ENCODE measurements around the gene CARD6. TPM values are rescaled to one million over a fixed set of nuclear protein-coding genes. Genes with fewer than 3 reads are reported as not detected.
A peak's percentile ranks its signal among the peaks of the same experiment; 100 is the strongest.
"Not testable (repeated sequence)": the region's sequence is repeated elsewhere in the genome, so short reads cannot be mapped to it uniquely, and the experiment has no call there.

Gene CARD6
- total RNA-seq, 3 donors from 2014 or later, result 0.76 to 1.7 (median 0.84) TPM

DNA sequence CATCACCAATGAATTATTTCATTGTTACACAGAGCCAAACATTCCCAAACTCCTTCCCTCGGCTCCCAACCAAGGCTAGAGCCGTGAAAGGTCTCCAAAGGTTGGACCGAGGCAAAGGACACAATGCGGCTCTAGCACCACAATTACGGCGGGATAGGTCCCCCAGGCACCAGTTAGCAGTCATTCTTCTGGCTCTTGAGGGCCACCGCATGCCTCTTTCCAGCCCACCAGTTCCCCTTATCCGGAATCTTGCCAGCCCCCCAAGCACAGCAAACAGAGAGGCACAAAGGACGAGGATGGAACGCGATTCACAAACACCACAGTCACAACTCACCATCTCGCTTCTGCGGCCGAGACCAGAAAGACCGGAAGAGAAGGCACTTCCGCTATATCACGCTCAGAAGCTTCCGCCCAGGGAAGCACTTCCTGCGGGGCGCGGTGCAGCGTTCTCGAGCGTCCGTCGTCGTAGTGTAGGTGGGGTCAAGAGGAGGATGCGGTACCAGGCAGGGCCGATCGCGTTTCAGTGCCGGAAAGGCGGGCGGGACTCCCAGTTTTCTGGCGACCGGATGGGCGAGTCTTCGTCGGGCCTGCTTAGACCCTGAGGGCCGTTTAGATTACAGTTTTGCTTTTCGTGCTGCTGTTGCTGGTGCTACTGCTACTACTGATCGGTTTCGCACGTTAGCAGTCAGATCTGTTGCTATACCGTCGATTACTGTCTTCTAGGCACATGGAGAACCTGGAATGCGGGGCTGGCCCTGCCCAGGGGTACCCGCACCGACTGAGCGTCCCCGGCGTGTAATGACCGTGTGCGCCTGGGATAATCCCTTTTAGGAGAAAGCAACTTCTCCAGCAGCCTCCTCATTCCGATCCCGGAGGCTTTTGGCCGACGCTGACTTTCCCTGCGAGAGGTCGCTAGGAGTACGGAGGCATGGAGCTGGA, 6.0 kb upstream of the CARD6 start, which contains the start of gene RPL37:
RPL37 (minus strand) TSS at position 374 of the 939 bp plus-strand sequence; CDS start at position 337, 37 bp downstream.
- H3K27me3 Mint-ChIP-seq (ENCODE audit: low read depth), result no peaks in the 10 kb centered on the region
- H3K4me3 Mint-ChIP-seq, result peak within 1 kb of the TSS; percentile 97
- DNase-seq (peak; percentile 88), ATAC-seq (peak; percentile 89 to 91)
- no peaks in the 10 kb centered on the region for H3K9me3 Mint-ChIP-seq
- H3K36me3 Mint-ChIP-seq (ENCODE audit: insufficient read depth), result peaks cover 47% of the 10 kb centered on the region
- peaks cover 41% of the 10 kb centered on the region for H3K4me1 Mint-ChIP-seq (ENCODE audit: low read depth)

DNA sequence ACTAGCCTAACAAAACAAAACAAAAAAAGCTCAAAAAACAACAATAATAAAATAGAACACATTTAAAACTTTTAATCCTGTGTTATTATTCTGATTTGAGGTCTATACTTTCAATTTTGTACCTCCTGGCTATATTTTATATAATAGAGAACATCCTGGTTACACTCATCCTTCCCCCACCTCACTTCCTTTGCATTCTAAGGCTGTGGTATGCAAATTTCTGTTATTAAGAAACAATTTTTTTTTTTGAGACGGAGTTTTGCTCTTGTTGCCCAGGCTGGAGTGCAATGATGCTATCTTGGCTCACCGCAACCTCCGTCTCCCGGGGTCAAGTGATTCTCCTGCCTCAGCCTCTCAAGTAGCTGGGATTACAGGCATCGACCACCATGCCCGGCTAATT, 3.1 kb upstream of the CARD6 start:
- H3K4me1 Mint-ChIP-seq (ENCODE audit: low read depth), result peaks cover 33% of the 10 kb centered on the region
- H3K9me3 Mint-ChIP-seq, result no peaks in the 10 kb centered on the region
- peaks cover 20% of the 10 kb centered on the region for H3K36me3 Mint-ChIP-seq (ENCODE audit: insufficient read depth)
- no peak for ATAC-seq
- no peak for DNase-seq
- H3K27me3 Mint-ChIP-seq (ENCODE audit: low read depth), result peaks cover under 1% of the 10 kb centered on the region
- no peak overlapping the region for H3K4me3 Mint-ChIP-seq

DNA sequence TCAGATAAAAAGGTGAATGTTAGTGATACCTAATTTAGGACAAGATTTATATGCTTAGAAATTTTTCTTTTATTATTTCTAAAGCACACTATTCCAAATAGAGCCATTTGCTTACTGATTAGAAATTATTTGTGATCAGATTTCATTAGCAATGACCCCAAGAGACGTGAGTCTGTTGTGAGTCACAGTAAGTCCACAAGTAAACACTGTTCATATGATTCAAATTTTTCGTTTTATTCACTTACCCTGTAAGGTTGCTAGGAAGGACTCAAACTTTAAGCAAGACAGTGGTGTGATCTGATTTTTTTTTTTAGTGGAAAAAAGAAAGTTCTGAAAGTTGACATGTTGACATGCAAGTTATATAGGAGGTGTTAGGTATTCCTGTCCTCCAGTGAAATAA, 1.2 kb downstream of the CARD6 start:
- DNase-seq (no peak), ATAC-seq (no peak)
- Mint-ChIP-seq H3K27me3 (ENCODE audit: low read depth) (peaks cover 11% of the 10 kb centered on the region), H3K4me3 (peak overlapping the region; percentile 88), H3K4me1 (ENCODE audit: low read depth) (peaks cover 25% of the 10 kb centered on the region), H3K9me3 (no peaks in the 10 kb centered on the region), H3K36me3 (ENCODE audit: insufficient read depth) (peaks cover 3% of the 10 kb centered on the region)

DNA sequence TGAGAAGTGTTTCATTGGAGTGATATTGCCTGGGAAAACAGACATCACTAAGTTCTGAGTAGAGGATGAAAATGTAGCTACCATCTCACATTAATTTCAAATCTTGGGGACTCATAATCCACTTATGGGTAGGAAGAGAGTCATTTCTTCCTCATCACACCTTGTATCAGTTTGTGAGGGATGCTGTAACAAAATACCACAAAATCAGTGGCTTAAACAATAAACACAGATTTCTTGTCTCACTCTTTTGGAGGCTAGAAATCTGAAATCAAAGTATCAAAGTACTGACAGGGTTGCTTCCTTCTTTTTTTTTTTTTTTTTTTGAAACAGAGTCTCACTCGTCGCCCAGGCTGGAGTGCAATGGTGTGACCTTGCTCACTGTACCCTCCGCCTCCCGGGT, 3.4 kb downstream of the CARD6 start:
- Mint-ChIP-seq H3K4me1 (ENCODE audit: low read depth) (peaks cover 24% of the 10 kb centered on the region), H3K27me3 (ENCODE audit: low read depth) (peaks cover 11% of the 10 kb centered on the region), H3K9me3 (no peaks in the 10 kb centered on the region), H3K36me3 (ENCODE audit: insufficient read depth) (peaks cover 3% of the 10 kb centered on the region), H3K4me3 (no peak overlapping the region)
- no peak for DNase-seq
- no peak for ATAC-seq

DNA sequence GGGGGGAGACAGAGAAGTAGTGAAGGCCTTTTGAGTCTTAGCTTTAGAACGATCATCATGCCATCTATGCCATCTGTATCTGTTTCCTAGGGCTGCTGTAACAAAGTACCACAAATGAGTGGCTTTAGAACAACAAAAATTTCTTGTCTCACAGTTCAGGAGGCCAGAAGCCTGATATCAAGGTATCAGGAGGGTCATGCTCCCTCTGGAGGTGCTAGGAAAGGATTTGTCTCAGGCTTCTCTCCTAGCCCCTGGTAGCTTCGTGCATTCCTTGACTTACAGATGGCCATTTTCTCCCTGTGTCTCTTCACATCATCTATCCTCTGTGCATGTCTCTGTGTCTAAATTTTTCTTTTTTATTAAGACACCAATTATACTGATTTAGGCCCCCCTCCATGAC, 5.2 kb downstream of the CARD6 start:
- no peaks in the 10 kb centered on the region for H3K9me3 Mint-ChIP-seq
- DNase-seq, result no peak

DNA sequence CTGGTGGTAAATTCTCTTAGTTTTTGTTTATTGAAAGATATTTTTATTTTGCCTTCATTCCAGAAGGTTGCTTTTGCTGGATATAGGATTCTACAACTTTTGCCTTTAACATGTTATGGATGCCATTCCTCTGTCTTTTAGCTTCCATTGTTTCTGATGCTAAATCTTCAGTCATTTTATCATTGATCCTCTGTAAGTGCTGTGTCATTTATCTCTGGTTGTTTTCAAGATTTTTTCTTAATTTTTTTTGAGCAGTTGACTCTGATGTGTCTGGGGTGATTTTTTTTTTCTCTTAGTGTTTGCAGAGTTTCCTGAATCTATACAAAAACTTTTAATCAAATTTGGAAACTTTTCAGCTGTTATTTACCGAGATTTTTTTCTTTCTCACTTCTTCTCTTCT, 6.4 kb downstream of the CARD6 start:
- DNase-seq (no peak), ATAC-seq (no peak)
- peaks cover 6% of the 10 kb centered on the region for H3K36me3 Mint-ChIP-seq (ENCODE audit: insufficient read depth)
- no peaks in the 10 kb centered on the region for H3K9me3 Mint-ChIP-seq
- H3K4me1 Mint-ChIP-seq (ENCODE audit: low read depth), result peaks cover 15% of the 10 kb centered on the region
- peaks cover 15% of the 10 kb centered on the region for H3K27me3 Mint-ChIP-seq (ENCODE audit: low read depth)
- no peak overlapping the region for H3K4me3 Mint-ChIP-seq

More for the DNA sequence above, 5.2 kb downstream of the CARD6 start:
- Mint-ChIP-seq H3K4me3 (no peak overlapping the region), H3K27me3 (ENCODE audit: low read depth) (peaks cover 15% of the 10 kb centered on the region), H3K36me3 (ENCODE audit: insufficient read depth) (peaks cover 6% of the 10 kb centered on the region), H3K4me1 (ENCODE audit: low read depth) (peaks cover 19% of the 10 kb centered on the region)
- no peak for ATAC-seq

DNA sequence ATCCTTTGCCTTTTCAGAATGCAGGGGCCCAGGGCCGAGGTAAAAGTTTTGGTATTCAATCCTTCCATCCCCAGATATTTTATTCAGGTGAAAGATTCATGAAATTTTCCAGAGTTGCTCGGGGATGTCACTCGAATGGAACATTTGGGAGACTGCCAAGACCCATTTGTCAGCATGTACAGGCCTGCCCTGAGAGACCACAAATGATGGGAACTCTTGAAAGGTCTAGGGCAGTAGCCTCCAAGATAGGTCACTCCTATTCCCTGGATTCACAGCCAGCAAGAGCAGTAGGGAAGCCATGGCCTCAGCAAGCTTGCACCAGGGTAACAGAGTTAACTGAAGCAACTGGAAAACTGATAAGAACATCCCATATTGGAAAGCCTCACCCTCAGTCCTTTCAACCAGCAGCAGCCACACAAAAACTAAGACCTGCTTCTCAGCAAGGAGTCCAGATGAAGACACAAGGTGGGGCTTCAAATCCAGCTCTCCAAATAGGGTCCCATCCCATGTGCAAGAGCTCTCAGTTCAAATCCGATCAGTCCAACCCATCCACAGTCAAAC, 12.5 kb downstream of the CARD6 start:
- Mint-ChIP-seq H3K9me3 (no peaks in the 10 kb centered on the region), H3K4me1 (ENCODE audit: low read depth) (peaks cover 4% of the 10 kb centered on the region), H3K4me3 (no peak overlapping the region), H3K27me3 (ENCODE audit: low read depth) (peaks cover 4% of the 10 kb centered on the region), H3K36me3 (ENCODE audit: insufficient read depth) (peaks cover 11% of the 10 kb centered on the region)
- DNase-seq (no peak), ATAC-seq (no peak)

DNA sequence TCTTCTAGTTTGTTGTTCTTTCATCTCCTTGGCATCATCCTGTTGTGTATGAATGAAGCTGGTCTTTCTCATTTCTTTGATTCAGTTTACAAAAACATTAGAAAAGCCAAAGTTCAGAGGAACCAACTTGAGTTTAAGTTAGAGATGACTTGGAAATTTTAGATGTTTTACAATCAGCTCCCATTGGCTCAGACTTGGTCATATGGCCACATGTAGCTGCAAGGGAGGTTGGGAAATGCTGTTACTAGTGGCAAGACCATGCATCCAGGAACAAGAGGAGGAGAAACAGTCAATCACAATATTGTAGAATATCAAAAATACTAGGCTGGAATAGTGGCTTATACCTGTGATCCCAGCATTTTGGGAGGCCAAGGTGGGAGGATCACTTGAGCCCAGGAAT, 19.5 kb downstream of the CARD6 start:
- ATAC-seq (no peak), DNase-seq (no peak)
- Mint-ChIP-seq H3K9me3 (peaks cover 9% of the 10 kb centered on the region), H3K4me3 (no peak overlapping the region), H3K4me1 (ENCODE audit: low read depth) (no peaks in the 10 kb centered on the region), H3K36me3 (ENCODE audit: insufficient read depth) (peaks cover 2% of the 10 kb centered on the region), H3K27me3 (ENCODE audit: low read depth) (no peaks in the 10 kb centered on the region)

DNA sequence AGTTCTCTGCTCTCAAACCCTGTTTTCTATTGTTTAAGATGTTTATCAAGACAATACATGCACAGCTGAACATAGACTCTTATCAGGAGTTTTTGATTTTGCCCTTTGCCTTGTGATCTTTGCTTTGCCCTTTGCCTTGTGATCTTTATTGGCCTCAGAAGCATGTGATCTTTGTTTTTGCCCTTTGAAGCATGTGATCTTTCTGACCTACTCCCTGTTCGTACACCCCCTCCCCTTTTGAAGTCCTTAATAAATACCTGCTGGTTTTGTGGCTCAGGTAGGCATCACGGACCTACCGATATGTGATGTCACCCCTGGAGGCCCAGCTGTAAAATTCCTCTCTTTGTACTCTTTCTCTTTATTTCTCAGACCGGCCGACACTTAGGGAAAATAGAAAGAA, 23.8 kb downstream of the CARD6 start:
- not testable (repeated sequence) for H3K27me3 Mint-ChIP-seq (ENCODE audit: low read depth); H3K9me3 Mint-ChIP-seq; H3K4me3 Mint-ChIP-seq; ATAC-seq; H3K4me1 Mint-ChIP-seq (ENCODE audit: low read depth); H3K36me3 Mint-ChIP-seq (ENCODE audit: insufficient read depth); DNase-seq

DNA sequence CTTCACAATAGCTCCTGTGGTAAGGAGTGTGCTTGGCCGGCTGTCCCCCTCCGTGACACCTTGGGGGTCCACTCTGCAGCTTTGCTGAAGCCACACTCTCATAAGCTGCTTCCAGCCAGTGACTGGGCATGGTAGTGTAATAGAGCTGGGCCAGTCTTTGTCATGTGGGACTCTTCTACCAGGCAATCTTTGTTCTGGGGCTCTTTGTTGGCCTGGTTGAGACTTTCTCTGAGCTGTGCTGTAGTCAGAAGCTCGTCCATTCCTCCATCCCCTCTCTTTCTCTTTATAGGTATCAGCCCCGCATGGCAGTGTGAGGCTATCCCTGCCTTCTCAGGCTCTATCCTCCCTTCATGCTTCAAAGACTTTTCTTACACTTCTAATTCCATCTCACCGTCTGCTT, 25.7 kb downstream of the CARD6 start:
- ATAC-seq, result no peak
- no peaks in the 10 kb centered on the region for H3K27me3 Mint-ChIP-seq (ENCODE audit: low read depth)

DNA sequence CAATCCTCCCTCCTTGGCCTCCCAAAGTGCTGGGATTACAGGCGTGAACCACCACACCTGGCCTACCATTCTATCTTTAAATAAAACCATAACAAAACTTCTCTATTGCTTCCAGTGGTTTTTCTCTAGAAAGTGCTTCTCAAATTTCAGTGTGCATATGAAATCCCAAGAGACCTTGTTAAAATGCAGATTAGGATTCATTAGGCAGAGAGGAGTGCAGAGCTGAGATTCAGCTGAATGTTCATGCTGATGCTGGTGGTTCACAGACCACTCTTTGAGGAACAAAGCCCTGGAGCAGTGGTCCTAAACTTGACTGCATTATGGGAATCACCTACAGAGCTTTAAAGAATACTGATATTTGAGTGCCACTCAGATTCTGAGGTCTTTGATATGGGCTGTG, 28.2 kb downstream of the CARD6 start:
- H3K4me1 Mint-ChIP-seq (ENCODE audit: low read depth), result no peaks in the 10 kb centered on the region
- DNase-seq (no peak), ATAC-seq (no peak)
- no peaks in the 10 kb centered on the region for H3K27me3 Mint-ChIP-seq (ENCODE audit: low read depth)
- no peaks in the 10 kb centered on the region for H3K36me3 Mint-ChIP-seq (ENCODE audit: insufficient read depth)
- H3K9me3 Mint-ChIP-seq, result peaks cover 8% of the 10 kb centered on the region
- H3K4me3 Mint-ChIP-seq, result no peak overlapping the region

More for the DNA sequence above, 25.7 kb downstream of the CARD6 start:
- no peaks in the 10 kb centered on the region for H3K4me1 Mint-ChIP-seq (ENCODE audit: low read depth)
- no peak overlapping the region for H3K4me3 Mint-ChIP-seq
- no peak for DNase-seq
- H3K9me3 Mint-ChIP-seq, result peaks cover 9% of the 10 kb centered on the region
- no peaks in the 10 kb centered on the region for H3K36me3 Mint-ChIP-seq (ENCODE audit: insufficient read depth)

DNA sequence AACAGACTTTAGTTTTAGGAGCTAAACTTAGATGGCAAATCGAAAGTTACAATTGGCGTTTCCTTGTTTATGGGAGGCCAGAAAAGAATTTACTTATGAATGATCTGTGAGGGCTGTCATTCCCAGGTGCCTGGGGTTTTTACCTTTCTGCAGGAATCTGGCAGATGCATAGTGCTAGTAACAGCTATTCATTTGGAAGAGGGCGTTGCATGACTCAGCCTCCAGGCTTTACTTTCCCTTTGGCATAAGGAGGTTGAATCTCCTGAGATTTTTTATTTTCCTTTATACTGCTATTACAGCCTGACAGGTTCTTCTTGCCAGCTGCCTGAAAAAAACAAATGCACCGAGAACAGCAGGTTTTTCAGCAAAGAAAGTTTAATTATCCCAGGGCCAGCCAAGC, 30.0 kb downstream of the CARD6 start:
- Mint-ChIP-seq H3K4me3 (no peak overlapping the region), H3K9me3 (no peaks in the 10 kb centered on the region)
- no peak for ATAC-seq

DNA sequence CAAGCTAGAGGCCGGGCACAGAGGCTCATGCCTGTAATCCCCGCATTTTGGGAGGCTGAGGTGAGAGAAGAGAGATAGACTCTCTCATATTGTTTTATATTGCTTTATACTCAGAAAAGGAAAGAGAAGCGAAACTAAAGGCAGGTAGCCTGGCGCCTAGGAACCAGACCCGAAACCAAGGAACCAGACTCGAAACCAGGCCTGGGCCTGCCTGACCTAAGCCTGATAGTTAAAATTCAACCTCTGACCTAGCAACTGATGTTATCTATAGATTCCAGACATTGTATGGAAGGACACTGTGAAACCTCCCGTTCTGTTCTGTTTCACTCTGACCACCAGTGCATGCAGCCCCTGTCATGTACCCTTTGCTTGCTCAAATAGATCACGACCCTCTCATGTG, 31.1 kb downstream of the CARD6 start:
- not testable (repeated sequence) for H3K27me3 Mint-ChIP-seq (ENCODE audit: low read depth); DNase-seq; H3K36me3 Mint-ChIP-seq (ENCODE audit: insufficient read depth)

More for the DNA sequence above, 30.0 kb downstream of the CARD6 start:
- no peak for DNase-seq
- H3K36me3 Mint-ChIP-seq (ENCODE audit: insufficient read depth), result no peaks in the 10 kb centered on the region
- no peaks in the 10 kb centered on the region for H3K4me1 Mint-ChIP-seq (ENCODE audit: low read depth)
- no peaks in the 10 kb centered on the region for H3K27me3 Mint-ChIP-seq (ENCODE audit: low read depth)

DNA sequence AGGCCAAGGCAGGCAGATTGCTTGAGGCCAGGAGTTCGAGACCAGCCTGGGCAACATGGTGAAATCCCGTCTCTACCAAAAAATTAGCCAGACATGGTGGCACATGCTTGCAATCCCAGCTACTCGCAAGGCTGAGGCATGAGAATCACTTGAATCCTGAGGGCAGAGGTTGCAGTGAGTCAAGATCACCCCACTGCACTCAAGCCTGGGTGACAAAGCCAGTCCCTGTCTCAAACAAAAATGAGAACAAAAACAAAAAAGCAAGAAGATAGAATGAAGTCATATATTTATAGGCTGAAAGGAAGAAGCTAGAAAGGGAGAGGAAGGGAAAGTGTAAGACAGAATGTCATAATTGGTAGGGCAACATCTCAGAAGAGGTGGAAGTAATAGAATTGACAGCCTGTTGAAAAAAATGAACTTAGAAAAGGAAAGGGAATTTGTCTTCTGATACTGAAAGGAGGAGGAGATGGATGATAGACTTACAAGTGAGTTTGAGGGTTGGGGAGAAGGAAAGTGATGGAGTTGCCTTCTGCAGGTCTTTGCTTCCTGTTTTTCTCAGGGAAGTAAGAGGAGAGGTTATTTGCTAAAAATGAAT, 32.2 kb downstream of the CARD6 start:
- Mint-ChIP-seq H3K36me3 (ENCODE audit: insufficient read depth) (peaks cover 1% of the 10 kb centered on the region), H3K9me3 (peaks cover 10% of the 10 kb centered on the region), H3K4me1 (ENCODE audit: low read depth) (no peaks in the 10 kb centered on the region), H3K4me3 (no peak overlapping the region), H3K27me3 (ENCODE audit: low read depth) (no peaks in the 10 kb centered on the region)
- no peak for ATAC-seq
- DNase-seq, result no peak

More for the DNA sequence above, 31.1 kb downstream of the CARD6 start:
- not testable (repeated sequence) for H3K4me1 Mint-ChIP-seq (ENCODE audit: low read depth); H3K9me3 Mint-ChIP-seq; H3K4me3 Mint-ChIP-seq; ATAC-seq

Measured in activated T-cell treated with anti-CD3 and anti-CD28 coated beads, Interleukin-2, amount 50 U/mL, for 4 hours (primary cell).